H1 (cell line): ENCODE data around the gene IL10. TPM values are rescaled to one million over a fixed set of nuclear protein-coding genes. Genes with fewer than 3 reads are reported as not detected.

Source experiments
- CTCF ChIA-PET: fragments of 300-600 bp; sonication (Branson Sonifier 250); formaldehyde crosslinking; loops from one replicate; lab custom pipeline; 2021; ENCODE audit not compliant: partially characterized antibody; lab: Charles Lee
- POLR2A ChIA-PET: fragments of 300-600 bp; sonication (Branson Sonifier 250); formaldehyde crosslinking; loops from one replicate; lab custom pipeline; 2021; ENCODE audit warnings: inconsistent platforms; ENCODE audit not compliant: partially characterized antibody; lab: Charles Lee
- DNase-seq, 2 experiments: peaks; one replicate each; pipeline versions ENCODE4 v3.0.0 to v3.0.0-alpha.2; 2010 to 2022; ENCODE audit warnings: low spot score in 2 of 2, low read depth in 1 of 2, mixed read lengths in 1 of 2
- FAIRE-seq: peaks from 2 replicates; lab custom pipeline; 2011; peaks lifted over from hg19 to GRCh38; lab: Jason Lieb, UNC
- H2AFZ ChIP-seq: 2 replicates; pipeline ENCODE4 v1.8.1; 2012; ENCODE audit warnings: low read length, inconsistent platforms
- H2AK5ac ChIP-seq: 2 replicates; pipeline ENCODE4 v1.6.1; 2013; ENCODE audit warnings: low read depth, low read length
- H2BK120ac ChIP-seq: replicated peaks from 2 replicates; pipeline ENCODE3; 2013; ENCODE audit warnings: low read depth, low read length, inconsistent platforms
- H2BK12ac ChIP-seq: 2 replicates; pipeline ENCODE4 v1.6.1; 2013; ENCODE audit warnings: low read depth, low read length
- H2BK15ac ChIP-seq: 2 replicates; pipeline ENCODE4 v1.6.1; 2013; ENCODE audit warnings: low read length
- H2BK20ac ChIP-seq: 2 replicates; pipeline ENCODE4 v1.6.1; 2013; ENCODE audit warnings: low read length
- H2BK5ac ChIP-seq: 2 replicates; pipeline ENCODE4 v1.6.1; 2013; ENCODE audit warnings: low read depth, low read length
- H3K14ac ChIP-seq: 2 replicates; pipeline ENCODE4 v1.6.1; 2013; ENCODE audit warnings: inconsistent platforms; ENCODE audit not compliant: insufficient read length
- H3K18ac ChIP-seq: 2 replicates; pipeline ENCODE4 v1.6.1; 2013; ENCODE audit warnings: low read length; ENCODE audit errors: extremely low read depth
- H3K23ac ChIP-seq: 2 replicates; pipeline ENCODE4 v1.6.1; 2013; ENCODE audit warnings: inconsistent platforms; ENCODE audit not compliant: insufficient read length
- H3K23me2 ChIP-seq: 2 replicates; pipeline ENCODE4 v1.6.1; 2013; ENCODE audit warnings: low read depth, low read length
- H3K27ac ChIP-seq: 2 replicates; pipeline ENCODE4 v1.6.1; 2011; ENCODE audit warnings: low read depth, low read length, inconsistent platforms
- H3K27me3 ChIP-seq, 4 experiments: replicated peaks in 1 of 4; 1 replicate in 1 of 4; 2 replicates in 3 of 4; pipeline versions ENCODE4 v1.6.1 to v1.8.1; 2011 to 2013; ENCODE audit warnings: low read length in 3 of 4, mild to moderate bottlenecking in 3 of 4, inconsistent platforms in 2 of 4, mixed read lengths in 2 of 4, moderate library complexity in 1 of 4; ENCODE audit not compliant: control insufficient read depth in 3 of 4, insufficient read depth in 3 of 4; ENCODE audit errors: extremely low read depth in 1 of 4
- H3K36me3 ChIP-seq, 4 experiments: 2 replicates each; pipeline versions ENCODE4 v1.6.1 to v1.8.1; 2011 to 2013; ENCODE audit warnings: mild to moderate bottlenecking in 4 of 4, low read length in 3 of 4, moderate library complexity in 2 of 4, control low read depth in 1 of 4, inconsistent platforms in 1 of 4; ENCODE audit not compliant: insufficient read depth in 4 of 4, control insufficient read depth in 2 of 4
- H3K4ac ChIP-seq: replicated peaks from 2 replicates; pipeline ENCODE3; 2013; ENCODE audit warnings: low read length, low read depth, mixed read lengths, inconsistent platforms; ENCODE audit not compliant: insufficient read length
- H3K4me1 ChIP-seq, 4 experiments: replicated peaks in 1 of 4; 1 replicate in 1 of 4; 2 replicates in 3 of 4; pipeline versions ENCODE4 v1.6.1 to v1.8.1; 2011 to 2013; ENCODE audit warnings: low read length in 3 of 4, inconsistent platforms in 2 of 4, mixed read lengths in 1 of 4; ENCODE audit not compliant: insufficient read depth in 4 of 4, control insufficient read depth in 3 of 4
- H3K4me2 ChIP-seq, 2 experiments: 2 replicates each; pipeline versions ENCODE4 v1.6.1 to v1.8.1; 2011 to 2013; ENCODE audit warnings: low read depth in 2 of 2, low read length in 2 of 2, control low read depth in 1 of 2, inconsistent platforms in 1 of 2, mild to moderate bottlenecking in 1 of 2; ENCODE audit not compliant: insufficient read depth in 1 of 2
- H3K4me3 ChIP-seq, 4 experiments: fragments of 200-600, 300-600 bp in 1 of 4; sonication (generic), shearing (Covaris generic), sonication (Bioruptor Twin) in 1 of 4; 2 replicates each; pipeline versions ENCODE4 v1.5.1 to v1.8.1; 2011 to 2016; ENCODE audit warnings: low read length in 4 of 4, low read depth in 3 of 4, control low read depth in 2 of 4, inconsistent platforms in 2 of 4, mild to moderate bottlenecking in 2 of 4, mixed read lengths in 1 of 4, moderate library complexity in 1 of 4; ENCODE audit not compliant: insufficient read depth in 2 of 4; ENCODE audit errors: extremely low read depth in 1 of 4
- H3K56ac ChIP-seq: replicated peaks from 2 replicates; pipeline ENCODE3; 2013; ENCODE audit warnings: low read depth, mild to moderate bottlenecking, mixed read lengths, low read length, inconsistent platforms; ENCODE audit not compliant: insufficient read length
- H3K79me1 ChIP-seq: 2 replicates; pipeline ENCODE4 v1.6.1; 2013; ENCODE audit warnings: low read depth, low read length, control low read depth
- H3K79me2 ChIP-seq, 2 experiments: 2 replicates each; pipeline versions ENCODE4 v1.6.1 to v1.8.1; 2012 to 2013; ENCODE audit warnings: low read length in 2 of 2, mild to moderate bottlenecking in 2 of 2, inconsistent platforms in 1 of 2; ENCODE audit not compliant: insufficient read depth in 2 of 2, control insufficient read depth in 1 of 2
- H3K9ac ChIP-seq, 4 experiments: replicated peaks in 1 of 4; 1 replicate in 1 of 4; 2 replicates in 3 of 4; pipeline versions ENCODE4 v1.6.1 to v1.8.1; 2011 to 2013; ENCODE audit warnings: low read depth in 3 of 4, low read length in 3 of 4, control low read depth in 2 of 4, mild to moderate bottlenecking in 2 of 4, moderate library complexity in 2 of 4, inconsistent platforms in 1 of 4; ENCODE audit errors: extremely low read depth in 1 of 4
- H3K9me3 ChIP-seq, 2 experiments: 2 replicates each; pipeline versions ENCODE4 v1.6.1 to v1.8.1; 2012 to 2013; ENCODE audit warnings: mild to moderate bottlenecking in 2 of 2, moderate library complexity in 2 of 2, control low read depth in 1 of 2, inconsistent platforms in 1 of 2, low read depth in 1 of 2, low read length in 1 of 2, mixed read lengths in 1 of 2; ENCODE audit not compliant: insufficient read depth in 2 of 2
- H4K20me1 ChIP-seq, 2 experiments: replicated peaks in 1 of 2; 2 replicates each; pipeline versions ENCODE3 to v1.8.1; 2011 to 2013; ENCODE audit warnings: inconsistent platforms in 2 of 2, low read length in 2 of 2, mild to moderate bottlenecking in 1 of 2; ENCODE audit not compliant: insufficient read depth in 2 of 2, control insufficient read depth in 1 of 2
- H4K5ac ChIP-seq: 2 replicates; pipeline ENCODE4 v1.6.1; 2013; ENCODE audit warnings: low read length, low read depth, mixed read lengths, inconsistent platforms; ENCODE audit not compliant: insufficient read length
- H4K8ac ChIP-seq: 2 replicates; pipeline ENCODE4 v1.8.0; 2013; ENCODE audit warnings: mild to moderate bottlenecking, moderate library complexity, low read length, inconsistent platforms; ENCODE audit not compliant: insufficient read depth; ENCODE audit errors: extremely low read depth
- H4K91ac ChIP-seq: replicated peaks from 2 replicates; pipeline ENCODE3; 2013; ENCODE audit warnings: low read length, mixed read lengths, inconsistent platforms; ENCODE audit not compliant: insufficient read length
- BCL11A ChIP-seq, 2 experiments: IDR thresholded peaks; one replicate each; pipeline ENCODE4 v1.6.1; 2011; ENCODE audit warnings: low read depth in 2 of 2, low read length in 2 of 2, mild to moderate bottlenecking in 2 of 2
- KDM5A ChIP-seq: fragments of 200-600 bp; IDR thresholded peaks from 2 replicates; pipeline ENCODE4 v1.7.1; 2012; ENCODE audit warnings: mild to moderate bottlenecking, low read length, inconsistent platforms, mixed read lengths
- SP4 ChIP-seq: IDR thresholded peaks from 2 replicates; pipeline ENCODE4 v1.6.1; 2012; ENCODE audit warnings: low read length, inconsistent platforms
- WGBS, 2 experiments: shearing (Covaris generic) in 1 of 2; methylation state at CpG; one replicate each; pipeline versions ENCODE4 v1.1.6 to v1.1.7; 2013 to 2015; ENCODE audit warnings: low lambda C conversion rate in 2 of 2, mixed read lengths in 2 of 2, inconsistent platforms in 1 of 2, low coverage in 1 of 2, missing lambda C conversion rate in 1 of 2; ENCODE audit not compliant: insufficient replicate concordance in 2 of 2, insufficient coverage in 1 of 2, insufficient read length in 1 of 2; ENCODE audit errors: extremely low coverage in 1 of 2, missing lambda C conversion rate in 1 of 2; 5-methylcytosine and 5-hydroxymethylcytosine counted together
- polyA plus RNA-seq, 7 experiments: library from polyadenylated mRNA; depleted of rRNA in 3 of 7; stranded (reverse) in 5 of 7; unstranded in 2 of 7; fragments of >200 nt in 5 of 7; fragments of 200-250 nt in 2 of 7; gene quantifications; 1 replicate in 5 of 7; 2 replicates in 1 of 7; 4 replicates in 1 of 7; pipeline versions ENCODE4 v1.2.1 to v1.2.3, GENCODE V29; 2011 to 2013; ENCODE audit warnings: missing spikeins in 2 of 7, mixed read lengths in 2 of 7
- total RNA-seq: library from RNA; stranded (reverse); fragmentation: NEBNext Ultra II Directional; extraction: Animal tissue kit (Norgen Biotek cat#: 25700); gene quantifications from 2 replicates; pipeline ENCODE4 v1.2.1, GENCODE V29; 2021
- TF ChIP-seq, protein P1 (sequence below): IDR thresholded peaks from 2 replicates; pipeline ENCODE4 v1.6.1; 2012; ENCODE audit warnings: inconsistent platforms

The IL10 gene
- total and polyA plus RNA-seq, 2 of the 8 experiments (the other 6 are each of a cell fraction or from before 2014, with no cell fraction given), result not detected

DNA sequence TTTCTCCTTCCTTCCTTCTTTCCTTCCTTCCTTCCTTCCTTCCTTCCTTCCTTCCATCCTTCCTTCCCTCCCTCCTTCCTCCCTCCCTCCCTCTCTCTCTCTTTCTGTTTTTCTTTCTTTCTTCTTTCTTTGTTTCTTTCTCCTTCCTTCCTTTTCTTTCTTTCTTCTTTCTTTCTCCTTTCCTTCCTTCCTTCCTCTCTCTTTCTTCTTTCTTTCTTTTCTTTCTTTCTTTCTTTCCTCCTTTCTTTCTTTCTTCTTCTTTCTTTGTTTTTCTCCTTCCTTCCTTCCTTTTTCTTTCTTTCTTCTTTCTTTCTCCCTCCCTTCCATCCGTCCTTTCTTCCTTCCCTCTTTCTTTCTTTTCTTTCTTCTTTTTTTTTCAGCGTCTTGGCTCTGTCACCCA lies 19.8 kb downstream of the IL10 start:
- Histone ChIP-seq H3K79me1 (no peaks in the 10 kb centered on the region), H3K4me1 (no peaks in the 10 kb centered on the region), H3K14ac (no peak overlapping the region), H3K4ac (no peak overlapping the region), H2BK15ac (no peak overlapping the region), H2BK120ac (no peak overlapping the region), H2BK20ac (no peak overlapping the region), H4K20me1 (no peaks in the 10 kb centered on the region), H2BK12ac (no peak overlapping the region), H3K23me2 (no peaks in the 10 kb centered on the region; the same call in 1 of the 2 replicates), H3K56ac (no peak overlapping the region), H3K27ac (no peak overlapping the region), H2AK5ac (no peak overlapping the region), H3K4me2 (no peak overlapping the region), H3K9ac (no peak overlapping the region), H3K36me3 (no peaks in the 10 kb centered on the region), H2AFZ (no peak overlapping the region), H4K91ac (no peak overlapping the region), H4K5ac (no peak overlapping the region), H2BK5ac (no peak overlapping the region), H3K4me3 (no peak overlapping the region), H3K23ac (no peak overlapping the region), H3K18ac (no peak overlapping the region), H4K8ac (no peak overlapping the region), H3K27me3 (peaks cover 2 to 7% (median 4%) of the 10 kb centered on the region in 4 experiments; a peak in 5 of 7 replicates), H3K9me3 (no peaks in the 10 kb centered on the region), H3K79me2 (no peaks in the 10 kb centered on the region)
- ChIA-PET CTCF (interaction anchor here (0.6 to 1.8 kb wide), 6 partner anchors 9 to 160 kb away, joined by 3 to 8 read pairs (median 4); partner anchors contain the start of genes IL19 and IL20), POLR2A (no interaction called here)
- TF ChIP-seq, protein P1, sequence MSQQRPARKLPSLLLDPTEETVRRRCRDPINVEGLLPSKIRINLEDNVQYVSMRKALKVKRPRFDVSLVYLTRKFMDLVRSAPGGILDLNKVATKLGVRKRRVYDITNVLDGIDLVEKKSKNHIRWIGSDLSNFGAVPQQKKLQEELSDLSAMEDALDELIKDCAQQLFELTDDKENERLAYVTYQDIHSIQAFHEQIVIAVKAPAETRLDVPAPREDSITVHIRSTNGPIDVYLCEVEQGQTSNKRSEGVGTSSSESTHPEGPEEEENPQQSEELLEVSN, result no peak
- TF ChIP-seq BCL11A (IDR thresholded peaks at IDR 0.05; ENCODE audit: low read depth in 2 of 2, low read length in 2 of 2) (no peak), KDM5A (no peak), SP4 (no peak)
- WGBS, 2 experiments, result 62% methylated on average over 2 of the region's 2 CpGs; no CpG with 5 or more reads in 1 of the 2 experiments
- no peak for DNase-seq
- FAIRE-seq, result no peak
